ENCODE results near the gene SURF2. TPM values are rescaled to one million over a fixed set of nuclear protein-coding genes. Genes with fewer than 3 reads are reported as not detected.

SURF2 gene
- total RNA-seq, 1 donor from 2014 or later, result 17.3 TPM

- ChIA-PET POLR2A (interaction anchor here (0.7 to 1.6 kb wide), 6 partner anchors 9 to 38 kb away, joined by 3 to 12 read pairs (median 4); partner anchors contain the start of genes MED22, RPL7A, SURF1 and SURF2), CTCF (no interaction called here)
- TF ChIP-seq CTCF (IDR thresholded peaks at IDR 0.05), result no peak
- ATAC-seq (ENCODE audit: low read depth) (no peak), DNase-seq (no peak)
- no peak overlapping the region for H3K4me3 Mint-ChIP-seq
- peaks cover 59% of the 10 kb centered on the region for H3K36me3 Mint-ChIP-seq (ENCODE audit: low read depth)
- peak overlapping the region; percentile 87 for H3K27ac Mint-ChIP-seq
- peaks cover 59% of the 10 kb centered on the region for H3K4me1 Mint-ChIP-seq
- intact Hi-C loops (cut with micrococcal nuclease), result loop anchor here (10.0 kb wide), 1 partner anchor 725 kb away; the partner anchor contains the start of gene BRD3
- no peaks in the 10 kb centered on the region for H3K27me3 Mint-ChIP-seq
- no peaks in the 10 kb centered on the region for H3K9me3 Mint-ChIP-seq
Measured at GRCh38 chr9:133339641-133340040, 16.7 kb upstream of the SURF2 start.

GRCh38 chr9:133340256-133340655 lies 16.1 kb upstream of the SURF2 start:
- Mint-ChIP-seq H3K27ac (peak overlapping the region; percentile 87), H3K4me1 (peaks cover 55% of the 10 kb centered on the region), H3K4me3 (peak overlapping the region; percentile 44), H3K9me3 (no peaks in the 10 kb centered on the region), H3K27me3 (no peaks in the 10 kb centered on the region), H3K36me3 (ENCODE audit: low read depth) (peaks cover 65% of the 10 kb centered on the region)
- intact Hi-C loops (cut with micrococcal nuclease), result no loop called here
- DNase-seq (no peak), ATAC-seq (ENCODE audit: low read depth) (no peak)
- POLR2A ChIA-PET, result interaction anchor here (0.7 to 1.6 kb wide), 5 partner anchors 8 to 37 kb away, joined by 3 to 12 read pairs (median 3); partner anchors contain the start of genes MED22, RPL7A, SURF1 and SURF2
- no peak for TF ChIP-seq CTCF (IDR thresholded peaks at IDR 0.05)
- CTCF ChIA-PET, result interaction anchor here (1.4 kb wide), 1 partner anchor 10 kb away, joined by 5 read pairs; no protein-coding TSS in a partner anchor

- intact Hi-C loops (cut with micrococcal nuclease), result no loop called here
- H3K27me3 Mint-ChIP-seq, result no peaks in the 10 kb centered on the region
- peaks cover 52% of the 10 kb centered on the region for H3K4me1 Mint-ChIP-seq
- ChIA-PET CTCF (interaction anchor here (1.4 kb wide), 1 partner anchor 9 kb away, joined by 5 read pairs; no protein-coding TSS in a partner anchor), POLR2A (interaction anchor here (1.0 to 1.8 kb wide), 2 partner anchors 11 to 15 kb away, joined by 4 to 5 read pairs; partner anchors contain the start of gene SURF1)
- no peak overlapping the region for H3K4me3 Mint-ChIP-seq
- no peaks in the 10 kb centered on the region for H3K9me3 Mint-ChIP-seq
- peak overlapping the region; percentile 87 for H3K27ac Mint-ChIP-seq
- no peak for TF ChIP-seq CTCF (IDR thresholded peaks at IDR 0.05)
- DNase-seq (no peak), ATAC-seq (ENCODE audit: low read depth) (no peak)
- H3K36me3 Mint-ChIP-seq (ENCODE audit: low read depth), result peaks cover 62% of the 10 kb centered on the region
Measured at GRCh38 chr9:133340916-133341315, 15.4 kb upstream of the SURF2 start.

- intact Hi-C loops (cut with micrococcal nuclease), result no loop called here
- Mint-ChIP-seq H3K27ac (peak overlapping the region; percentile 87), H3K4me3 (no peak overlapping the region), H3K36me3 (ENCODE audit: low read depth) (peaks cover 66% of the 10 kb centered on the region), H3K4me1 (peaks cover 52% of the 10 kb centered on the region), H3K27me3 (no peaks in the 10 kb centered on the region), H3K9me3 (no peaks in the 10 kb centered on the region)
- ChIA-PET CTCF (interaction anchor here (1.4 kb wide), 1 partner anchor 9 kb away, joined by 5 read pairs; no protein-coding TSS in a partner anchor), POLR2A (interaction anchor here (1.0 to 1.8 kb wide), 4 partner anchors 10 to 311 kb away, joined by 3 to 5 read pairs (median 4); partner anchors contain the start of genes GTF3C5 and SURF1)
- ATAC-seq (ENCODE audit: low read depth), result peak; percentile 32
- TF ChIP-seq CTCF (IDR thresholded peaks at IDR 0.05), result no peak
- no peak for DNase-seq
Measured at GRCh38 chr9:133341369-133342068, 14.8 kb upstream of the SURF2 start.

GRCh38 chr9:133342069-133342406 lies 14.3 kb upstream of the SURF2 start:
- ATAC-seq (ENCODE audit: low read depth) (no peak), DNase-seq (no peak)
- Mint-ChIP-seq H3K4me1 (peaks cover 53% of the 10 kb centered on the region), H3K27me3 (no peaks in the 10 kb centered on the region), H3K9me3 (no peaks in the 10 kb centered on the region), H3K27ac (peak overlapping the region; percentile 73), H3K4me3 (no peak overlapping the region), H3K36me3 (ENCODE audit: low read depth) (peaks cover 68% of the 10 kb centered on the region)
- TF ChIP-seq CTCF (IDR thresholded peaks at IDR 0.05), result no peak
- intact Hi-C loops (cut with micrococcal nuclease), result no loop called here
- POLR2A ChIA-PET, result interaction anchor here (1.1 to 1.8 kb wide), 3 partner anchors 10 to 311 kb away, joined by 3 to 5 read pairs (median 4); partner anchors contain the start of gene GTF3C5
- CTCF ChIA-PET, result no interaction called here
